Gastrocnemius medialis (tissue), 4 donors: ENCODE measurements around the gene ZNF750. TPM values are rescaled to one million over a fixed set of nuclear protein-coding genes. Genes with fewer than 3 reads are reported as not detected.

ENCODE experiments used
- ATAC-seq, 2 donors: fragments of 150-250 bp; one replicate each; pipeline ENCODE4 v1.9.1; 2016
- DNase-seq, 2 donors: peaks; one replicate each; pipeline ENCODE4 v3.0.0-alpha.2; 2019
- H3K27ac ChIP-seq, 4 donors: fragments of 200-600 bp; sonication (generic); 1 replicate in 1 of 4; 2 replicates in 3 of 4; pipeline ENCODE4 v1.5.1; 2016 to 2018; ENCODE audit warnings: mild to moderate bottlenecking in 2 of 4, moderate library complexity in 1 of 4
- H3K27me3 ChIP-seq, 3 donors: fragments of 200-600 bp; sonication (generic) in 2 of 3; 1 replicate in 1 of 3; 2 replicates in 2 of 3; pipeline versions ENCODE4 v1.5.1 to v1.6.0; 2016 to 2019; ENCODE audit warnings: mild to moderate bottlenecking in 1 of 3, moderate library complexity in 1 of 3
- H3K36me3 ChIP-seq, 2 donors: fragments of 200-600 bp; sonication (generic) in 1 of 2; one replicate each; pipeline ENCODE4 v1.5.1; 2017 to 2018
- H3K4me1 ChIP-seq, 2 donors: fragments of 200-600 bp; sonication (generic) in 1 of 2; one replicate each; pipeline ENCODE4 v1.5.1; 2016 to 2017; ENCODE audit warnings: mild to moderate bottlenecking in 2 of 2
- H3K4me3 ChIP-seq, 4 donors: fragments of 200-600 bp; sonication (generic) in 3 of 4; 1 replicate in 1 of 4; 2 replicates in 3 of 4; pipeline ENCODE4 v1.5.1; 2016 to 2019; ENCODE audit warnings: mild to moderate bottlenecking in 2 of 4
- H3K9me3 ChIP-seq, 3 donors: fragments of 200-600 bp; sonication (generic) in 2 of 3; 1 replicate in 1 of 3; 2 replicates in 2 of 3; pipeline ENCODE4 v1.5.1; 2016 to 2019
- POLR2A ChIP-seq, 2 donors: fragments of 450-650 bp; IDR thresholded peaks; one replicate each; pipeline ENCODE4 v1.6.1; 2017; ENCODE audit warnings: antibody characterized with exemption in 2 of 2, mild to moderate bottlenecking in 2 of 2, moderate library complexity in 2 of 2
- in situ Hi-C, 4 donors: fragments of 200-750 bp; cut with MboI; loops; one replicate each; pipeline versions ENCODE4 v1.15.0 to v1.8.0; 2017; ENCODE audit warnings: low sequenced_read_pairs in 4 of 4
- intact Hi-C: fragments of 100-400 bp; cut with DNase I; formaldehyde crosslinking; loops from one replicate; pipeline ENCODE4 v1.15.1; 2023; ENCODE audit warnings: low total_unique reads
- total RNA-seq, 4 donors: library from RNA; depleted of rRNA; stranded (reverse); fragments of >200 nt; gene quantifications; one replicate each; pipeline versions ENCODE4 v1.1.0 to v1.2.3, GENCODE V29; 2016
- TF ChIP-seq, protein P1 (sequence below), 5 experiments: fragments of 450-650 bp in 3 of 5; fragments of 200-600 bp in 2 of 5; sonication (generic) in 2 of 5; IDR thresholded peaks in 4 of 5; conservative IDR thresholded peaks in 1 of 5; 1 replicate in 4 of 5; 2 replicates in 1 of 5; pipeline ENCODE4 v1.5.1; 2016 to 2019; ENCODE audit warnings: antibody characterized with exemption in 5 of 5, mild to moderate bottlenecking in 3 of 5, moderate library complexity in 3 of 5

Gene ZNF750
- total RNA-seq, result 10 to 100 TPM in 2 of 4 donors, 1 to 10 TPM in 2; 2.5 to 17.8 (median 11.7) TPM

DNA sequence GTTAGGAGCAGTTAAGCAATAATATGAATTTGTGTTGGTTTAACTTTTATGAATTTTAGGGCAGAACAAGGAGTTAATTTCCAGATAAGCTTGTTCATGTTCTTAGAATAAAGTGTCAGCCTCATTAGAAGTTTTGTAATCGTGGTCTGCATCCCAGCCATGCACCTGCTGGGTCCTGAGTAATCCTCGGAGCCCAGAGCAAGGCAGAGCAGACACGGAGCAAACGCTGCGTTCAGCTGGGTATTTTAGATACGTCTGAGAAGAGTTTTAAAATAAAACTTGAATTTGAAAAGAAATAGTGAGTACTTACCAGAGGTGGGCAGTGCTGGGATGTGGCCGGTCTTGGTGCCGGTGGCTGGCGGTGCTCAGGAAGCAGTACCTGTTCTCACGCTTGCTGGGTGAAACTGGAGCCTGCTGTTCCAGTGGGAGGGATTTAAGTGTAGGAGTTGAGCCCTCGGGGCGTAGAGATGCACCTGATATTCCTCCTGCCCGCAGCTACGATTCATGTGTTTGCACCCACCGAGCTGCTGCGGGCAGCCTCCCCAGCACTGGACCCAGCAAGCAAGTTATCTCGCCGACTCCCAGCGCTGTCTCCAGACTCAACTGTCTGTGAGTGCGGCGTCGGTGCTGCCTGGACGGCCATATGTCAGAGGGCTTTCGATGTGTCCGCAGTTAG, at the start of gene ZNF750:
ZNF750 (minus strand) TSS at position 406 of the 676 bp plus-strand sequence. CDS start 7,568 bp downstream, outside the sequence.
- no peaks in the 10 kb centered on the region for H3K9me3 ChIP-seq
- in situ Hi-C loops, result no loop called here
- peak within 1 kb of the TSS; percentile 8 to 41 (median 36) for H3K4me3 ChIP-seq
- DNase-seq (peak in 1 of 2 donors; percentile 60), ATAC-seq (peak in 1 of 2 donors; percentile 32)
- H3K27ac ChIP-seq, result peak within 1 kb of the TSS; percentile 64 to 88 (median 84)
- TF ChIP-seq, protein P1, sequence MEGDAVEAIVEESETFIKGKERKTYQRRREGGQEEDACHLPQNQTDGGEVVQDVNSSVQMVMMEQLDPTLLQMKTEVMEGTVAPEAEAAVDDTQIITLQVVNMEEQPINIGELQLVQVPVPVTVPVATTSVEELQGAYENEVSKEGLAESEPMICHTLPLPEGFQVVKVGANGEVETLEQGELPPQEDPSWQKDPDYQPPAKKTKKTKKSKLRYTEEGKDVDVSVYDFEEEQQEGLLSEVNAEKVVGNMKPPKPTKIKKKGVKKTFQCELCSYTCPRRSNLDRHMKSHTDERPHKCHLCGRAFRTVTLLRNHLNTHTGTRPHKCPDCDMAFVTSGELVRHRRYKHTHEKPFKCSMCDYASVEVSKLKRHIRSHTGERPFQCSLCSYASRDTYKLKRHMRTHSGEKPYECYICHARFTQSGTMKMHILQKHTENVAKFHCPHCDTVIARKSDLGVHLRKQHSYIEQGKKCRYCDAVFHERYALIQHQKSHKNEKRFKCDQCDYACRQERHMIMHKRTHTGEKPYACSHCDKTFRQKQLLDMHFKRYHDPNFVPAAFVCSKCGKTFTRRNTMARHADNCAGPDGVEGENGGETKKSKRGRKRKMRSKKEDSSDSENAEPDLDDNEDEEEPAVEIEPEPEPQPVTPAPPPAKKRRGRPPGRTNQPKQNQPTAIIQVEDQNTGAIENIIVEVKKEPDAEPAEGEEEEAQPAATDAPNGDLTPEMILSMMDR (IDR thresholded peaks at IDR 0.05 in 4 of 5, conservative IDR thresholded peaks at IDR 0.05 in 1 of 5), result no peak
- peak; percentile 22 to 57 for TF ChIP-seq POLR2A (IDR thresholded peaks at IDR 0.05)
- intact Hi-C loops, result loop anchor here (2.0 kb wide), 1 partner anchor 37 kb away; no protein-coding TSS in a partner anchor
- H3K27me3 ChIP-seq, result no peaks in the 10 kb centered on the region
- H3K36me3 ChIP-seq, result no peaks in the 10 kb centered on the region
- H3K4me1 ChIP-seq, result peaks cover 22 to 33% of the 10 kb centered on the region in 2 donors

DNA sequence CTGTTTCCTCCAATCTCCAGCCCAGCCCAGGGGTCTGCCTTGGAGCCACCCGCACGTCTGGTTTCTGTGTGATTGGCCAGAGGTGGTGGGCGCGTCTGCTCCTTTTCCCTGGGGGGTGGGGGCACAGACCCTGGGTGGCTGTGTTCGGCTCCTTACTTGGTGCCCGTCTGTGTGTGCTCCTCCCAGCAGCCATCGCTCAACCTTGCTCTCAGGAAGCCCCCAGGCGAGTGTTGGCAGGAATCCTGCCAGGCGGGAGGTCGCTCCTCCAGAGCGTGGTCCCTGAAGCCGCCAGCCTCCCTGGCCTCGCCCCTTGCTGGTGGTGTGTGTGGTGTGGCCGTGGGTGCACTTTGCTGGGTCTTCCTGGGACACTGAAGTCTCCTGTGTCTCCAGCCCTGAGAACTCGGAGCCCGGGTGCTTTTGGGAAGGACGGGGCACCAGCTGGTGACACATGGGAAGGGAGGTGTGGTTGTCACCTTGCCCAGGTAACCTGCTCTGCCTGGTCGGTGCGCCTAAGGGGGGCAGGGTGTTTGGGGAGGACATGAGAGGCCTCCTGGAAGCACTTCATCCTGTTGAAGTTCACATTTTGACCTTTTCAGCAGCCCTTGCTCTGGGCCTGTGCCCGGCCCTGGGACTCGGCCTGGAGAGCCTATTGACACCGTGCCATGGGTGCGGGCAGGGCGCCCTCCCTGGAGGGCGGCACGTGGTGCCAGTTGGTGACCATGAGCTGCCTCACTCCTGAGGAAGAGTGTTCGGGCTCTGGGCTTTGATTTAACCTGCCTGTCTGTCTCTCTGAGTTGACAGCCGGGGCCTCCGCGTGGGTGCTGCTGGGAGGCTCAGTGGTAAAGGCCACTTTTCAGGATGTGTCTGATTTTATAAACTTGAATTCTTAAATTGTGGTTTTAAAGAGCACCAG, 49.0 kb upstream of the ZNF750 start:
- H3K9me3 ChIP-seq, result no peaks in the 10 kb centered on the region
- no peak overlapping the region for H3K4me3 ChIP-seq
- intact Hi-C loops, result no loop called here
- in situ Hi-C loops, result no loop called here
- TF ChIP-seq, protein P1 (IDR thresholded peaks at IDR 0.05 in 4 of 5, conservative IDR thresholded peaks at IDR 0.05 in 1 of 5), result no peak
- no peak for TF ChIP-seq POLR2A (IDR thresholded peaks at IDR 0.05)
- peak overlapping the region; percentile 77 to 82 (median 80) for H3K27ac ChIP-seq
- no peaks in the 10 kb centered on the region for H3K36me3 ChIP-seq
- DNase-seq (peak in 1 of 2 donors; percentile 85), ATAC-seq (peak; percentile 57 to 76)
- H3K4me1 ChIP-seq, result peaks cover 33 to 37% of the 10 kb centered on the region in 2 donors
- H3K27me3 ChIP-seq, result no peaks in the 10 kb centered on the region

DNA sequence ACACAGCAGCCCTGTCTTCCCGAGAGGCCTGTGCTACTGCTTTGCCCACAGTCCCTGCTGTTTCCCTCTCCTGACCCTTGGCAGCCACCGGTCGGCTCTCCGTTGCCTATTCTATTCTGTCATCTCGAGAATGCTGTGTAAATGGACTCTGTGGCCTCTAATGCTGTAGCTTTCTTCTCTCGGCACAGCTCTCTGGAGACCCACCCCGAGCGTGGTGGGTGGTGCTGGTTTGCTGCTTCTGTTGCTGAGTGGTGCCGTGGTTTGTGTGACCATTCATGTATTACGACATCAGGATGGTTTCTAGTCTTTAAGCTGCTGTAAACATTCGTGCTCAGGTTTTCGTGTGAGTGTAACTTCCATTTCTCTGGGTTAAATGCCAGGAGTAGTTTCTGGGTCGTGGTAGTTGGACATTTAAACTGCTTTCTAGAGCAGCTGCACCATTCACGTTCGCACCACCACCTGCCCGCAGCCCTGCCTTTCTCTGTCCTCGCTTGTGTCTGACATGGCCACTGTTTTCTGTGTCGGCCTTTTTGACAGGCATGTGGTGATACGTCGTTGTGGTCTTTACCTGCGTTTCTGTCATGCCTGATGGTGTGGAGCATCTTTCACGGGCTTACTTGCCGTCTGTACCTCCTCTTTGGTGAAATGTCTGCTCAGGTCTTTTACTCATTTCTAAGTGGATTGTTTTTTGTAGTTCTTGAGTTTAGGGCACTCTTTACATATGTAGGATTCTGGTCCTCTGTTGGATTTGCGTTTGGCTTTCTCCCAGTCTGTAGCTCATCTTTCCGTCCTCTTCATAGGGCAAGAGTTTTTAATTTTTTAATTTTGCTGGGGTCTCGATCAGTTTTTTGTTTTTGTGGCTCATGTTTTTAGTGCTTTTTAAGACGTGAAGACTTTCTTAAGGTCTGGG, 47.7 kb upstream of the ZNF750 start:
- Histone ChIP-seq H3K4me1 (peaks cover 27 to 29% of the 10 kb centered on the region in 2 donors), H3K27ac (peak overlapping the region; percentile 77 to 82 (median 80))

More for the DNA sequence above, 47.7 kb upstream of the ZNF750 start:
- no peaks in the 10 kb centered on the region for H3K9me3 ChIP-seq
- ATAC-seq (peak in 1 of 2 donors; percentile 13), DNase-seq (no peak)
- H3K36me3 ChIP-seq, result no peaks in the 10 kb centered on the region
- no peaks in the 10 kb centered on the region for H3K27me3 ChIP-seq
- TF ChIP-seq, protein P1 (IDR thresholded peaks at IDR 0.05 in 4 of 5, conservative IDR thresholded peaks at IDR 0.05 in 1 of 5), result no peak
- no peak for TF ChIP-seq POLR2A (IDR thresholded peaks at IDR 0.05)
- in situ Hi-C loops (no loop called here), intact Hi-C loops (loop anchor here (1.0 kb wide), 1 partner anchor 9 kb away; no protein-coding TSS in a partner anchor)
- no peak overlapping the region for H3K4me3 ChIP-seq
